ENCODE data around the gene TMA7B. TPM values are rescaled to one million over a fixed set of nuclear protein-coding genes. Genes with fewer than 3 reads are reported as not detected.

Gene TMA7B
- total and polyA plus RNA-seq, 10 of the 15 experiments (the other 5 are each of a cell fraction or from before 2014, with no cell fraction given) = 0.33 to 2.9 (median 1.8) TPM

DNA sequence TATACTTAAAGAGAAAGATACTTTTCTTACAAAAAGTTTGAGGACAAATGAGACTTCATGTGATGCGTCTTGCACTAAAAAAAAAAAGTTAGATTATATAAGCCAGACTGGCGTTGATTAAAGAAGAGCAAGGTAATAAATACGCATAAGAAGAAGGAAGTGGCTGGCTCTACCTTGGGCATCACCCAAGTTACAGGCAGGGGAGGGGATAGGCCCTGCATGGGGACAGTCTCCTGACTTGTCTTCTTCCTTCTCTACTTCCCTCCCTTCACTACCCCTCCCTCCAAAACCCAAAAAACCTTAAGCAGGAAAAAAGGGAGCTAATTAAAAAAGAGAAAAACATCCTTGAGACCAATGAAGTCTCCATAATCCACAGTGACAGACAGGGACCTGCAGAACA is 22.3 kb upstream of the TMA7B start (continued):
- TF ChIP-seq, protein P1, sequence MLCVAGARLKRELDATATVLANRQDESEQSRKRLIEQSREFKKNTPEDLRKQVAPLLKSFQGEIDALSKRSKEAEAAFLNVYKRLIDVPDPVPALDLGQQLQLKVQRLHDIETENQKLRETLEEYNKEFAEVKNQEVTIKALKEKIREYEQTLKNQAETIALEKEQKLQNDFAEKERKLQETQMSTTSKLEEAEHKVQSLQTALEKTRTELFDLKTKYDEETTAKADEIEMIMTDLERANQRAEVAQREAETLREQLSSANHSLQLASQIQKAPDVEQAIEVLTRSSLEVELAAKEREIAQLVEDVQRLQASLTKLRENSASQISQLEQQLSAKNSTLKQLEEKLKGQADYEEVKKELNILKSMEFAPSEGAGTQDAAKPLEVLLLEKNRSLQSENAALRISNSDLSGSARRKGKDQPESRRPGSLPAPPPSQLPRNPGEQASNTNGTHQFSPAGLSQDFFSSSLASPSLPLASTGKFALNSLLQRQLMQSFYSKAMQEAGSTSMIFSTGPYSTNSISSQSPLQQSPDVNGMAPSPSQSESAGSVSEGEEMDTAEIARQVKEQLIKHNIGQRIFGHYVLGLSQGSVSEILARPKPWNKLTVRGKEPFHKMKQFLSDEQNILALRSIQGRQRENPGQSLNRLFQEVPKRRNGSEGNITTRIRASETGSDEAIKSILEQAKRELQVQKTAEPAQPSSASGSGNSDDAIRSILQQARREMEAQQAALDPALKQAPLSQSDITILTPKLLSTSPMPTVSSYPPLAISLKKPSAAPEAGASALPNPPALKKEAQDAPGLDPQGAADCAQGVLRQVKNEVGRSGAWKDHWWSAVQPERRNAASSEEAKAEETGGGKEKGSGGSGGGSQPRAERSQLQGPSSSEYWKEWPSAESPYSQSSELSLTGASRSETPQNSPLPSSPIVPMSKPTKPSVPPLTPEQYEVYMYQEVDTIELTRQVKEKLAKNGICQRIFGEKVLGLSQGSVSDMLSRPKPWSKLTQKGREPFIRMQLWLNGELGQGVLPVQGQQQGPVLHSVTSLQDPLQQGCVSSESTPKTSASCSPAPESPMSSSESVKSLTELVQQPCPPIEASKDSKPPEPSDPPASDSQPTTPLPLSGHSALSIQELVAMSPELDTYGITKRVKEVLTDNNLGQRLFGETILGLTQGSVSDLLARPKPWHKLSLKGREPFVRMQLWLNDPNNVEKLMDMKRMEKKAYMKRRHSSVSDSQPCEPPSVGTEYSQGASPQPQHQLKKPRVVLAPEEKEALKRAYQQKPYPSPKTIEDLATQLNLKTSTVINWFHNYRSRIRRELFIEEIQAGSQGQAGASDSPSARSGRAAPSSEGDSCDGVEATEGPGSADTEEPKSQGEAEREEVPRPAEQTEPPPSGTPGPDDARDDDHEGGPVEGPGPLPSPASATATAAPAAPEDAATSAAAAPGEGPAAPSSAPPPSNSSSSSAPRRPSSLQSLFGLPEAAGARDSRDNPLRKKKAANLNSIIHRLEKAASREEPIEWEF (IDR thresholded peaks at IDR 0.05; ENCODE audit: insufficient replicate concordance, low read depth, low read length) = no peak

DNA sequence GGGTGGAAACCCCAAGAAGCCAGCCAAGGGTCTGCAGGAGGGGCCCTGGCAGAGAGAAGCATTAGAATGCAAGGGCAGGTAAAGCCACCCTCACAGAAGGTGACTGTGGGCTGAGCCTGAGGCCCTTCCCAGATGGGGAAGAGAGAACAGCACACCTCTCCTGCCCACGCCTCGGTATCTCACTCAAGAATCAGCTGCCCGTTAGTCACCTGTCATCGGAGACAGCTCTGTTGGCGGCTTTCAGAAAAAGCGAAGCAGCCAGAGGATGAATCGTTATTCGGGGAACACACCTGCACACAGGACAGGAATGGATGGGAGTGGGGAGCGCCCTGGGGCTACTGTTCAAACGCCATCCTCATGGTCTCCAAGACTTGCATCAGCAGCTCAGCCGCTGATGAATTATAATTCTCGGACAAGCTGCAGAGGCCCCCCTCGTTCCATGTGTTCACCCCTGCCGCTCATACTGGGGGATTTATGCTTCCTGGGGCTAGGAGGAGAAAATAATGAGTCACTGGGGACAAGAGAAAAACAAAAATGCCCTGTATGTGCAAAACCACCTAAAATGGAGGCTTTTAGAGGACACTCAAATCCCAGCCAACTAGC is 21.6 kb upstream of the TMA7B start:
- Histone ChIP-seq H3K4me1 (ENCODE audit: control insufficient read depth, insufficient read depth, low read length) (peaks cover 9% of the 10 kb centered on the region), H3K9ac (ENCODE audit: control insufficient read depth, insufficient read depth, low read length) (no peak overlapping the region), H3K4me2 (ENCODE audit: control insufficient read depth, insufficient read depth) (no peak overlapping the region), H3K36me3 (ENCODE audit: control insufficient read depth in 2 of 2, insufficient read depth in 2 of 2, low read length in 1 of 2) (peaks cover 8 to 11% of the 10 kb centered on the region in 2 experiments; a peak in 3 of 4 replicates), H2AFZ (ENCODE audit: control insufficient read depth, low read depth, low read length) (no peak overlapping the region), H3K9me3 (replicated peaks; ENCODE audit: control insufficient read depth, insufficient read depth, low read length) (no peaks in the 10 kb centered on the region), H3K27ac (ENCODE audit: control insufficient read depth, insufficient read depth) (no peak overlapping the region), H3K4me3 (no peak overlapping the region), H3K27me3 (replicated peaks in 1 of 2; ENCODE audit: control insufficient read depth in 2 of 2, insufficient read depth in 2 of 2, low read length in 1 of 2) (no peaks in the 10 kb centered on the region), H3K79me2 (ENCODE audit: control insufficient read depth, insufficient read depth, low read length) (peaks cover 68% of the 10 kb centered on the region), H4K20me1 (ENCODE audit: control insufficient read depth, insufficient read depth) (peaks cover 2% of the 10 kb centered on the region; the same call in 1 of the 2 replicates)
- POLR2A ChIA-PET = no interaction called here
- WGBS (ENCODE audit: insufficient coverage, insufficient replicate concordance, low lambda C conversion rate, missing lambda C conversion rate) = 77% methylated on average over 14 of the region's 14 CpGs
- FAIRE-seq = no peak
- no peak for ATAC-seq
- intact Hi-C loops (cut with micrococcal nuclease; ENCODE audit: unreplicated experiment) (loop anchor here (10.0 kb wide), 2 partner anchors 86 to 304 kb away; no protein-coding TSS in a partner anchor), in situ Hi-C loops (cut with MboI) (no loop called here)
- no TSS peak for BruUV-seq (replicated peaks)
- CTCF ChIA-PET = no interaction called here
- RAD21 ChIA-PET (ENCODE audit: unreplicated experiment) = no interaction called here
- DNase-seq (ENCODE audit: low read depth, low spot score) = no peak
- SMC1A ChIA-PET (ENCODE audit: uncharacterized antibody, unreplicated experiment) = no interaction called here
- TF ChIP-seq MEF2A (IDR thresholded peaks at IDR 0.05; ENCODE audit: insufficient read depth, low read depth, low read length) = no peak
- TF ChIP-seq, protein P2, sequence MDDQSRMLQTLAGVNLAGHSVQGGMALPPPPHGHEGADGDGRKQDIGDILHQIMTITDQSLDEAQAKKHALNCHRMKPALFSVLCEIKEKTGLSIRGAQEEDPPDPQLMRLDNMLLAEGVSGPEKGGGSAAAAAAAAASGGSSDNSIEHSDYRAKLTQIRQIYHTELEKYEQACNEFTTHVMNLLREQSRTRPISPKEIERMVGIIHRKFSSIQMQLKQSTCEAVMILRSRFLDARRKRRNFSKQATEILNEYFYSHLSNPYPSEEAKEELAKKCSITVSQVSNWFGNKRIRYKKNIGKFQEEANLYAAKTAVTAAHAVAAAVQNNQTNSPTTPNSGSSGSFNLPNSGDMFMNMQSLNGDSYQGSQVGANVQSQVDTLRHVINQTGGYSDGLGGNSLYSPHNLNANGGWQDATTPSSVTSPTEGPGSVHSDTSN (IDR thresholded peaks at IDR 0.05; ENCODE audit: insufficient replicate concordance, low read depth, low read length) = no peak
- TF ChIP-seq, protein P1 (IDR thresholded peaks at IDR 0.05; ENCODE audit: insufficient replicate concordance, low read depth, low read length) = no peak
- TF ChIP-seq SMAD1 (IDR thresholded peaks at IDR 0.05; ENCODE audit: low read depth, partially characterized antibody) = no peak
- no peak for TF ChIP-seq ZNF384 (IDR thresholded peaks at IDR 0.05; ENCODE audit: borderline replicate concordance, low read depth, low read length)
- TF ChIP-seq, protein P3, sequence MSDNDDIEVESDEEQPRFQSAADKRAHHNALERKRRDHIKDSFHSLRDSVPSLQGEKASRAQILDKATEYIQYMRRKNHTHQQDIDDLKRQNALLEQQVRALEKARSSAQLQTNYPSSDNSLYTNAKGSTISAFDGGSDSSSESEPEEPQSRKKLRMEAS (IDR thresholded peaks at IDR 0.05; ENCODE audit: low read depth, low read length) = no peak
- no peak for TF ChIP-seq IRF4 (IDR thresholded peaks at IDR 0.05; ENCODE audit: low read depth, low read length)

Data from GM12878 (cell line).